ENCODE results near the gene UROS.

DNA sequence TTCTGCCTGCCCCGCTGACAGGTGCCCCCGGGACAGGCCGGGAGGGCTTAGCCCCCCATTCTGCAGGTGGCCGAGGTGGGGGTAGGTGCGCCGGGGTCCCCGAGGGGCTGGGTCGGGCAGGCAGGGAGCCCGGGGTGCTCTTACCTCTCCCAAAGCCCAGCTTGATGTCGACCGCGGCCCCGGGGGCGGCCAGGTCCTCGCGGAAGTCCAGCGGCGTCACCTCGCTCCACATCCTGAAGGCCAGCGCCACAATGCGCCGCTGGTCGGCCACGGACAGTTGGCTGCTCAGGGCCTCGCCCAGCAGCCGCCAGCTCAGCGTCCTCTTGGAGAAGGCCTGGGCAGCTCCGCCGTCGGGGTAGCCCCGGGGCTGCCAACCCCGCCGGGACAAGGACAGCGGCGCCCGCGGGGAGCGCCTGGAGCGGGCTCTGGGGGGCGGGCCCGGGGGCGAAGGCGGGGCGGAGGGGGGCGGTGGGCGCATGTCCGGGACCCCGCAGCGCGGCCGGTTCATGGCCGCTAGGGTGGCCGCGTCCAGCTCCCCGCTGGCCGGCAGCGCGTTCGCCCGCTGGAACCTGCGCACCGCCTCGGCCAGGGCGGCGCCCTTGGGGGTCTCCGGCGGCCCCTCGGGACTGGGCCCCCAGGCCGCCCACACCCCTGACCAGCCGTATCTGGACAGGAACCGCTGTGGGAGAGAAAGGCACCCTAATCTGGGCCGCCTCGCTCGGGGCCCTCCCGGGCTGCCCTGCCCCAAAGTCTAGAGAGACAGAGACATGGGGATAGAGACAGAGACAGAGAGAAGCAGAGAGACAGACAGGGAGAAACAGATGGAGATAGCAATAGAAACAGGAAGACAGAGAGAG, 49.1 kb downstream of the UROS start:
- TF ChIP-seq ZNF274 (IDR thresholded peaks at IDR 0.05; ENCODE audit: low read depth, low read length) (no peak), YY1 (IDR thresholded peaks at IDR 0.05; ENCODE audit: insufficient read depth, insufficient read length) (no peak), SUZ12 (IDR thresholded peaks at IDR 0.05; ENCODE audit: extremely low read depth, insufficient read depth, insufficient read length) (no peak)

Data from NT2/D1 (cell line).